Natural killer cell (primary cell): ENCODE results near the gene WDR87. TPM values are rescaled to one million over a fixed set of nuclear protein-coding genes. Genes with fewer than 3 reads are reported as not detected.

Experiments
- ATAC-seq, 3 donors: fragments of 150-1000 bp in 2 of 3; fragments of 200-7000 bp in 1 of 3; cut with Tn5 transposase; 1 replicate in 1 of 3; 2 replicates in 2 of 3; pipeline ENCODE4 v1.10.0; 2021; ENCODE audit warnings: mild to moderate bottlenecking in 2 of 3, moderate library complexity in 2 of 3
- DNase-seq, 2 donors: peaks; one replicate each; pipeline versions ENCODE4 v3.0.0 to v3.0.0-alpha.2; 2013 to 2021; ENCODE audit warnings: mixed read lengths in 1 of 2
- H3K27ac ChIP-seq: one replicate; pipeline ENCODE4 v1.5.1; 2013; ENCODE audit warnings: mild to moderate bottlenecking, low read length
- H3K27me3 ChIP-seq: one replicate; pipeline ENCODE4 v1.6.1; 2013; ENCODE audit warnings: low read length; ENCODE audit not compliant: control insufficient read depth, insufficient read depth
- H3K36me3 ChIP-seq: one replicate; pipeline ENCODE4 v1.6.1; 2013; ENCODE audit warnings: low read length; ENCODE audit not compliant: control insufficient read depth, insufficient read depth
- H3K4me1 ChIP-seq: one replicate; pipeline ENCODE4 v1.6.1; 2013; ENCODE audit warnings: low read length; ENCODE audit not compliant: control insufficient read depth, insufficient read depth
- H3K4me3 ChIP-seq: one replicate; pipeline ENCODE4 v1.5.1; 2013; ENCODE audit warnings: low read length
- H3K9me3 ChIP-seq: one replicate; pipeline ENCODE4 v1.6.1; 2013; ENCODE audit warnings: low read length; ENCODE audit not compliant: control insufficient read depth, insufficient read depth
- H3K27ac Mint-ChIP-seq, 2 donors: one replicate each; pipeline ENCODE4 v1.8.0; 2022; ENCODE audit warnings: mild to moderate bottlenecking in 2 of 2, mixed read lengths in 2 of 2, moderate library complexity in 1 of 2
- H3K27me3 Mint-ChIP-seq, 2 donors: one replicate each; pipeline ENCODE4 v1.8.0; 2022; ENCODE audit warnings: low read depth in 2 of 2, mixed read lengths in 2 of 2
- H3K36me3 Mint-ChIP-seq: one replicate; pipeline ENCODE4 v1.8.0; 2022; ENCODE audit warnings: mixed read lengths
- H3K4me1 Mint-ChIP-seq, 2 donors: one replicate each; pipeline ENCODE4 v1.8.0; 2022; ENCODE audit warnings: mixed read lengths in 2 of 2
- H3K4me3 Mint-ChIP-seq: one replicate; pipeline ENCODE4 v1.8.0; 2022; ENCODE audit warnings: mild to moderate bottlenecking, moderate library complexity, mixed read lengths
- H3K9me3 Mint-ChIP-seq, 2 donors: one replicate each; pipeline ENCODE4 v1.8.0; 2022; ENCODE audit warnings: mixed read lengths in 2 of 2
- CTCF ChIP-seq: fragments of 200-600 bp; IDR thresholded peaks from one replicate; pipeline ENCODE4 v1.8.0; 2022; ENCODE audit warnings: antibody characterized with exemption
- WGBS: methylation state at CpG from one replicate; pipeline ENCODE4 v1.1.7; 2013; ENCODE audit warnings: missing lambda C conversion rate; ENCODE audit not compliant: insufficient coverage; 5-methylcytosine and 5-hydroxymethylcytosine counted together
- intact Hi-C: fragments of 100-400 bp; cut with micrococcal nuclease; formaldehyde crosslinking; loops from one replicate; pipeline ENCODE4 v1.14.2; 2022
- total RNA-seq, 4 donors: library from RNA; stranded (reverse); fragments of 120-200 nt in 1 of 4; gene quantifications; one replicate each; pipeline versions ENCODE4 v1.2.3 to v1.2.4, GENCODE V29; 2013 to 2022

Gene WDR87
- total RNA-seq, 3 donors from 2014 or later (not counting 1 experiment from before 2014, with no cell fraction given): not detected

GRCh38 chr19:37893845-37894575, 12.4 kb downstream of the WDR87 start:
- no peak for TF ChIP-seq CTCF
- intact Hi-C loops: no loop called here
- DNase-seq (no peak), ATAC-seq (no peak)
- H3K9me3 Mint-ChIP-seq: no peaks in the 10 kb centered on the region
- no peaks in the 10 kb centered on the region for H3K36me3 ChIP-seq
- no peaks in the 10 kb centered on the region for H3K36me3 Mint-ChIP-seq
- peaks cover 0 to 10% of the 10 kb centered on the region in 2 donors for H3K27me3 Mint-ChIP-seq
- H3K27ac ChIP-seq: no peak overlapping the region
- H3K4me3 Mint-ChIP-seq: no peak overlapping the region
- no peaks in the 10 kb centered on the region for H3K9me3 ChIP-seq
- H3K27me3 ChIP-seq: no peaks in the 10 kb centered on the region
- H3K4me3 ChIP-seq: no peak overlapping the region
- H3K4me1 Mint-ChIP-seq: no peaks in the 10 kb centered on the region
- 87% methylated on average over 11 of the region's 11 CpGs for WGBS
- H3K27ac Mint-ChIP-seq: no peak overlapping the region
- no peaks in the 10 kb centered on the region for H3K4me1 ChIP-seq

GRCh38 chr19:37886571-37886970, 19.8 kb downstream of the WDR87 start:
- H3K36me3 ChIP-seq: no peaks in the 10 kb centered on the region
- TF ChIP-seq CTCF: no peak
- H3K9me3 Mint-ChIP-seq: no peaks in the 10 kb centered on the region
- no peak overlapping the region for H3K4me3 Mint-ChIP-seq
- H3K4me3 ChIP-seq: no peak overlapping the region
- WGBS: 85% methylated on average over 1 of the region's 1 CpG
- peaks cover 11% of the 10 kb centered on the region for H3K9me3 ChIP-seq
- H3K27ac Mint-ChIP-seq: no peak overlapping the region
- no peak overlapping the region for H3K27ac ChIP-seq
- no peaks in the 10 kb centered on the region for H3K4me1 ChIP-seq
- no peaks in the 10 kb centered on the region for H3K4me1 Mint-ChIP-seq
- H3K27me3 ChIP-seq: peaks cover 3% of the 10 kb centered on the region
- no peaks in the 10 kb centered on the region for H3K36me3 Mint-ChIP-seq
- intact Hi-C loops: no loop called here
- peaks cover 0 to under 1% of the 10 kb centered on the region in 2 donors for H3K27me3 Mint-ChIP-seq
- no peak for DNase-seq
- no peak for ATAC-seq

DNA sequence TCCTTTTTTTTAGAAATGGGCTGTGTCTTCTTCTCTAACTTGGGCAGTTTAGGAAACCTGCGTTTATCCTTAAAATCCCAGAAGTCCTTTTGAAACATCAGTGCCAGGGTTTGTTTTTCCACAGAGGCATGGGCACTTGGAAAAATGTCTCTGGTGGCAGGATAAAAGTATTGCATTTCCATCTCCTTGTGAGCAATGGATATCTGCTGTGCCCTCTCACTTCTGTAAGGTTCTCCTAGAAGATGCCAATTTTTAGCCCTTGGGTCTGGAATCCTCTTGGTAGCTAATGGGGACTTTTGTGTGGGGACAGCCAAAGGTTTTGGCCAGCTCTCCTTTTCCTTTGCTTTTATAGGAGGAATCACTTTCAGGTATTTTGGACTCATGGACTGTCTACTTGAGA, 21.0 kb downstream of the WDR87 start:
- Histone ChIP-seq H3K36me3 (no peaks in the 10 kb centered on the region), H3K4me1 (no peaks in the 10 kb centered on the region), H3K27ac (no peak overlapping the region), H3K27me3 (peaks cover 3% of the 10 kb centered on the region), H3K4me3 (no peak overlapping the region), H3K9me3 (peaks cover 11% of the 10 kb centered on the region)
- H3K9me3 Mint-ChIP-seq: no peaks in the 10 kb centered on the region
- H3K4me1 Mint-ChIP-seq: no peaks in the 10 kb centered on the region
- ATAC-seq (no peak), DNase-seq (no peak)
- no peak for TF ChIP-seq CTCF
- intact Hi-C loops: no loop called here
- no peaks in the 10 kb centered on the region for H3K36me3 Mint-ChIP-seq
- WGBS: 82% methylated on average over 1 of the region's 1 CpG
- H3K27me3 Mint-ChIP-seq: no peaks in the 10 kb centered on the region
- H3K27ac Mint-ChIP-seq: no peak overlapping the region
- no peak overlapping the region for H3K4me3 Mint-ChIP-seq

GRCh38 chr19:37877147-37877546, 29.2 kb downstream of the WDR87 start:
- H3K9me3 ChIP-seq: peaks cover 3% of the 10 kb centered on the region
- H3K4me1 ChIP-seq: no peaks in the 10 kb centered on the region
- Mint-ChIP-seq H3K36me3 (no peaks in the 10 kb centered on the region), H3K4me1 (no peaks in the 10 kb centered on the region), H3K4me3 (no peak overlapping the region), H3K9me3 (no peaks in the 10 kb centered on the region), H3K27ac (no peak overlapping the region), H3K27me3 (peaks cover 0 to 7% of the 10 kb centered on the region in 2 donors)
- no peak for TF ChIP-seq CTCF
- ATAC-seq (no peak), DNase-seq (no peak)
- H3K27ac ChIP-seq: no peak overlapping the region
- intact Hi-C loops: no loop called here
- H3K27me3 ChIP-seq: no peaks in the 10 kb centered on the region
- WGBS: 86% methylated on average over 1 of the region's 3 CpGs
- no peak overlapping the region for H3K4me3 ChIP-seq
- H3K36me3 ChIP-seq: no peaks in the 10 kb centered on the region
